GM21447 (cell line): ENCODE measurements around the gene COL4A1.
"Not testable (repeated sequence)": the region's sequence is repeated elsewhere in the genome, so short reads cannot be mapped to it uniquely, and the experiment has no call there.

Experiments
- ATAC-seq: cut with Tn5 transposase; IDR thresholded peaks from one replicate; pipeline ENCODE4 v1.9.1; 2021; ENCODE audit not compliant: unreplicated experiment

Gene COL4A1

GRCh38 chr13:110125613-110126272, 181.2 kb downstream of the COL4A1 start:
- no peak for ATAC-seq

- ATAC-seq: no peak
These were observed 181.8 kb downstream of the COL4A1 start for GRCh38 chr13:110125157-110125556.

- ATAC-seq: no peak
These were observed 182.6 kb downstream of the COL4A1 start for GRCh38 chr13:110124201-110124940.

- ATAC-seq: no peak
These were observed 183.7 kb downstream of the COL4A1 start for GRCh38 chr13:110123041-110123809.

- ATAC-seq: no peak
These were observed 185.4 kb downstream of the COL4A1 start for GRCh38 chr13:110121422-110122083.

- ATAC-seq: no peak
These were observed 186.7 kb downstream of the COL4A1 start for GRCh38 chr13:110119935-110120905.

GRCh38 chr13:110118106-110118505, 188.9 kb downstream of the COL4A1 start:
- no peak for ATAC-seq

GRCh38 chr13:110116072-110116487, 190.9 kb downstream of the COL4A1 start:
- no peak for ATAC-seq

- no peak for ATAC-seq
These were observed 191.4 kb downstream of the COL4A1 start for GRCh38 chr13:110115591-110115990.

- no peak for ATAC-seq
These were observed 192.6 kb downstream of the COL4A1 start for GRCh38 chr13:110114316-110114715.

GRCh38 chr13:110113284-110113764, 193.6 kb downstream of the COL4A1 start:
- no peak for ATAC-seq

GRCh38 chr13:110112379-110112778, 194.6 kb downstream of the COL4A1 start:
- ATAC-seq: not testable (repeated sequence)

GRCh38 chr13:110110783-110111182, 196.2 kb downstream of the COL4A1 start:
- ATAC-seq: no peak

- no peak for ATAC-seq
These were observed 197.0 kb downstream of the COL4A1 start for GRCh38 chr13:110109910-110110309.

- ATAC-seq: no peak
These were observed 197.7 kb downstream of the COL4A1 start for GRCh38 chr13:110109140-110109783.

- no peak for ATAC-seq
These were observed 198.4 kb downstream of the COL4A1 start for GRCh38 chr13:110108348-110109139.

GRCh38 chr13:110107568-110108347, 199.2 kb downstream of the COL4A1 start:
- no peak for ATAC-seq

GRCh38 chr13:110106726-110107125, 200.2 kb downstream of the COL4A1 start:
- no peak for ATAC-seq
